NCI-H526 (cell line): ENCODE results near the gene ZNF263.

Experiments used
- DNase-seq, 2 experiments: peaks; one replicate each; lab custom pipeline; 2025; lab: John Stamatoyannopoulos, UW

ZNF263 gene

GRCh38 chr16:3328104-3328503, 44.8 kb downstream of the ZNF263 start:
- DNase-seq = no peak

- no peak for DNase-seq
Observed at GRCh38 chr16:3328643-3329042, 45.4 kb downstream of the ZNF263 start.
